HG03095 (cell line): ENCODE data around the gene GRHL1.

Experiments used
- ATAC-seq: cut with Tn5 transposase; IDR thresholded peaks from one replicate; pipeline ENCODE4 v1.9.1; 2021; ENCODE audit warnings: moderate library complexity; ENCODE audit not compliant: unreplicated experiment

The GRHL1 gene

DNA sequence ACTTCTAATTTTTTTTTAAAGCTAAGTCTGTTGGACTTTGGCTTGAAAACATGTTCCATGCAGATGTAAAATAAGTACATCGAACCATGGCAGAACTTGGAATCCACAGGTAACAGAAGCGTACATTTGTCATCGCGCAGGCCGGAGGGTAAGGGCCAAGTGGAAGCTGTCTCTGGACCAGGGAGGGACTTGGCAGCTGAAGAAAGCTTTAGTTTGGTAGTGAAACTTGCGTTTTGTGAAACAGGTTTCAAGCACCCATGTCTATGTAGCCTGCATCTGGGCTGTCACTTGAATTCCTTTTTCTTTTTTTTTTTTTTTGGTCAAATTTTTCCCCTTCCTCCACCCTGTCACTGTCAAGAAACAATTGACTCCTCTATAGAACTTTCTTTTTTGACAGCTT, 20.4 kb downstream of the GRHL1 start:
- ATAC-seq = no peak

DNA sequence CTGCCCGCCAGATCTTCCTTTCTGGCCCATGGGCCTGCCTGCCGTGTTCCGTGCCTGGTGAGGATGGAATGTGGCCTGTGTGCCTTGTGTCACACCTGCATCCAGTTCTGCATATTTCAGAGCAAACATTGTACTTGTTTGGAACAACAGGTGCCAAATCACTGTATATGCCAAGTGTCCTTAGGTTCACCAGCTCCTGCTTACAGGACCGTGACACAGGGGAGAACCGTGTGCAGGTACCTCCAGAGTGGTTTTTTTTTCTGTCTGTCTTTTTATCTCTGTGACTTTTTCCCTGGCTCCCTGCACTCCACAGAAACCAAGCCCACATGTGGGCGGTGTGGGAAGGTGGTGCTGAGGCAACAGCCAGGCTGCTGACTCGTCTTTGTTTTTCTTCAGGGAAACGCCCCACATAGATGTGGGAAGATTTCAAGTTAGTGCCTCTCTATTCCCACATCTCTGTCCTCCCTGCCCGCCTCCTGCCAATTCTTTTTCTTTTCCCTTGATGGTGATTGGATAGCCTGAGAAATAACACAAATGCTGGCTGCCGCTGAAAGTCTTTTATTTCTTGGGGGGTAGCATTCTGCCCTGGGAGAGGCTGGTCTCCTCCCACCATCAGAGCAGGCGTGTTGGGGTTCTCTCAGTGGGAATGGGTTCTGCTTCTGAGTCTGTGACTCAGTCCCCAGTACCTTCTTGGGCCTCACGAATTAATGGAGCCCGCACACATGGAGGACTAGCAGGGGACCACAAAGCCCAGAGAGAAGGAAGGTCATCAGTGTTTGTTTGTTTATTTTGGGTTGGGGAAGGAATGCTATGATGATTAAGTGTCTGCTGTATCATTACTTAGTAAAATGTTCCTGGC, 21.4 kb downstream of the GRHL1 start:
- ATAC-seq = no peak

DNA sequence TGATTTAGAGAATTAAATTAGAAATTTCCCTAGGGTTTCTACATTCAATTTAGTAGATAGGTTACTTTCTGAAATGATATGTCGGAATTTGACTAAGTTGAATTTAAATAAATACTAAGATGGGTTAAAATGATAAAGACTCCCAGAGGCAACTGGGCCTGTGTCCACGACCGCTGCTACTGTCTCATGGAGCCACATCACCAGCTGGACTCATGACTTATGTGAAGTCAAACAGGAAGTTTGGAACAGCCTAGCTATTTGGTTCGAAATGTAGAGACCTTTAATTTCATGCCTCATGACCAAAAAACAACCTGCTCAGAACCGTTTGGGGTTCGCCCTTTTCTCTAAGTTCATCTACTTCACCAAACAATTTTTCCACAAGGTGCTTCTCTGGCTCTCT, 22.2 kb downstream of the GRHL1 start:
- no peak for ATAC-seq

DNA sequence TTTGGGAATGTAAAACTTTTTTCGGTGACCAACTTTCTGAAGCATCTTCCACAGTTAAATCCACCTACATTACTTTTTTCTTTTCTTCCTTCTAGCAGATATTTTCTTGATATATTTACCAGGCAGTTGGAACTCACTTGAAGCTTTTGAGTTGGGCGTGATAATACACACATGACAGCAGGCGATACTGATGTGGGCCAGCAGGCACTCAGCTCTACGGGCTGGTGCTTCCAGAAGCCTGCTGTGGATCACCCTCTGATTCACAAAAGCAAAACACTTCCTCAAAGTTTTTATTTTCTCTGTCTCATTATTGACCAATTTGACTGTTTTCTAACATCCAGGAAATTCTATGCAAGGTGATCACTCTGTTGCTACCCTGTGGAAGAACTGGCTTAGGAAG, 22.9 kb downstream of the GRHL1 start:
- no peak for ATAC-seq

DNA sequence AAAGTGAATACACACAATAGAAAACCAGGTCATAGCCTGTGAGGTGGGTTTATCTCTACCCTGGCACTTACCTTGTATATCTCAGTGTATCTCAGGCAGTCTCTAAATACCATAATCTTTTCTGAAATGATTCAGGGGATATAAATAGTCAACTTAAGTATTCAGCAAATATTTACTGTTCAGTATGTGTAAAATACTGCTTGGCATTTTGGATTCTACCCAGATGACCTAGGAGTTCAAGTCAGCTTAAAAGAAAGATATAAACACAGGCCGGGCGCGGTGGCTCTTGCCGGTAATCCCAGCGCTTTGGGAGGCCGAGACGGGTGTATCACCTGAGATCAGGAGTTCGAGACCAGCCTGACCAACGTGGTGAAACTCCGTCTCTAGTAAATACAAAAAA, 23.8 kb downstream of the GRHL1 start:
- ATAC-seq = no peak

DNA sequence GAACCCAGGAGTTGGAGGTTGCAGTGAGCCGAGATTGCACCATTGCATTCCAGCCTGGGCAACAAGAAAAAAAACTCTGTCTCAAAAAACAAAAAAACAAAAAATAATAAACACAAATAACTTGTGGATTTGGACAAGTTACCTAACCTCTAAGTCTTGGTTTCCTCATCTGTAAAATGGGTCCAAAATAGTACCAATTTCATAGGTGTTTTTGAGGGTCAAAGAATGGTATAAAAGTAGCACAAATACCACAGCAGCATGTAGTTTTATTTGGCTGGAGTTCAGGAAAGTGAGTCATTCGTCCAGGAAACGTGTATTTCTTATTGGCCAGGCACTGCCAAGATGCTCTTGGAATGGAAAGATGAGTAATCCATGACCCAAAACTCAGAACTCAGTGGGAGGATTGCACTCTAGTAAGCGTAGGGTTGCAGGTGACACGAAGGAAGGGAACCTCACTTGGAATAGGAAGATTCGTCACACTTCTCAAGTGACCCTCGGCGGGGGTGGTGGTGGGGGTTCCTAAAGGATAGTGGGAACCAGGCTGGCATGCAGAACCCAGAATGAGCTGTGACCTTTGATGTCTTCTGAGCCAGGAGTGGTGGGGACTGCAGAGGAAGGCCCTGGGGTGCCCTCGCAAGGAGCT, 24.4 kb downstream of the GRHL1 start:
- ATAC-seq = no peak

DNA sequence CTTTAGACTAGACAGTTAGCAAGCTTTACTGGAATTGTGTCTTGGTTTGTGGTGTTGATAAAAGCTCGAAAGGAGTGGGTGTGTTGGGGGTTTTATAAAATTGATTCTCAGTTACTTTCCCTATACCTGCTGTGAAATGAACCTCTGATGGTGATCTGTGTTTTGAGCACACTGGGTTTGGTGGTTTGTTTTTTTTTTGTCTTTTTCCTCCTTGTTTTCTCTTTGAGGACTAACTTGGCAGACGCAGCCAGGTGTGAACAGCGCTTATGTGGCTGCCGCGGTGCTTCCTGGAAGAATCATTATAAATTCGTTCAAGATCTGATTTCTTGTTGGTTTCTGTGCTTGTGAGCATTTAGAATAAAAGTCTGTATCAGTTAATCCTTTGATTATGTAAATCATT, 28.5 kb downstream of the GRHL1 start:
- ATAC-seq = no peak

DNA sequence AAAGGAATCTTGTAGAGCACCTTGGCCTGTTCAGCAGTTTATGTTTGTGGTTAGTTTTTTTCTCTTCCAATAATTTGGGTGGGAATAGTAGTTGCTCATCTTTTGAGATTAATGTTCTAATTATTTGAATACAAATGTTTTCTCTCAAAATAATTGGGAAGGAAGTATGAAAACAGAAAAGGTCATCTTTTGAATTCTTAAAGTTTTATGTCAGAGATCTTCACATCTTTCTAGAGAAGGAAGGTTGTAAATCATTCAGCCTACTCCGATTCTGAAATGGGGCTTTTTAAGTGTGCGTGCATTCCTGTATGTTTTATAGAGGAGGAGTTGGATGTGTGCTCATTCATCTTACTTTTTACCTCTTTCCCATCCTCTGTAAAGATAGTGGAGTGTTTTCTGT, 29.0 kb downstream of the GRHL1 start:
- no peak for ATAC-seq

DNA sequence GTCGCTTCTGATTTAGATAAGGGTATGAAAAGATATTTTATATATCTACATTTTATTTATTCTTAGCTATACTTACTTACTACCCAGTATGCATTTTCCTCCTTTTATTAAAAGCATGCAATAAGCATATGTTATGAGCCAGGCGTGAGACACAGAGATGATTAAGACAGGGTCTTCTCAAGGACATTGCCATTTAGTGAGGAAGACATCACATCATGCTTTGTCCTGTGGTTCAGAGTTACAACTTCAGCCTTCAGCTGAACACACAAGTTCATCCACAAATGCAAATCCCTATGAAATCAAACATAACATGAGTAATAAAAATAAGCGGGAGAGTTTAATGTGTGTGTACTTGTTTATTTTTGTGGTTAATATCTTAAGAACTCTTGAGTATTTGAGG, 30.2 kb downstream of the GRHL1 start:
- no peak for ATAC-seq

DNA sequence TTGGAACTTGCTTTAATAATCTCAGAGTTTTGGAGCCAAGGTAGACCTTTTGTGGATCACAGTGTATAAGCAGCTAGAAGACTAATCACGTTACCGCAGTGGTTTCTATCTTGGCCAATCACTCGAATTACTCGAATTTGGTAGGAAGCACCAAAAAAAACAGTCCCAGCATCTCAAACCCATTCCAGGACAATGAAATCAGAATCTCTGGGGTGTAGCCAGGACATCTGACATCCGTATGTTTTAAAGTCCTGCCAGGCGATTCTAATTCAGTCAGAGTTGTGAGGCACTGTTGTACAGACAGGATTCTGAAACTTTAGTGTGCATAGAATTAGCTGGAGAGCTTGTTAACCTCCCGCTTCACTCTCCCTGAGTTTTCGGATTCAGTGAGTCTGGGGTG, 30.8 kb downstream of the GRHL1 start:
- ATAC-seq = no peak

DNA sequence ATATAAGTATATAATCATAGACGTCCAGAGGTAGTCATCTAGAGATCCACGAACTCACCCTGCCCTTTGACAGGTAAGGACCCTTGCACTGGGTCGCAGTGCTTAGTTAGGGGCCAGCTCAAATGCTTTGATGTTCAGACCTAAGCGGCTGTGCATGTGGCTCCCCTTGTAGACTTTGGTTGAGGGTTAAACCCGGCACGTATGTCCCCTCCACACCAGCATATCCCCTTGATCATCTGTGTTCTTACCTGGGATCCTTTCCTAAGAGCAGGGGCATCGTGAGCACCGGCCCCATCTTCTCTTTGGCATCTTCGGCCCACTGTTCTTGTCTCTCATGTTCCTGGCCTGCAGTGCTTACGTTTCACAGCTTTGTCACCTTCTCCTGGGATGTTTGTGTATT, 31.4 kb downstream of the GRHL1 start:
- no peak for ATAC-seq

DNA sequence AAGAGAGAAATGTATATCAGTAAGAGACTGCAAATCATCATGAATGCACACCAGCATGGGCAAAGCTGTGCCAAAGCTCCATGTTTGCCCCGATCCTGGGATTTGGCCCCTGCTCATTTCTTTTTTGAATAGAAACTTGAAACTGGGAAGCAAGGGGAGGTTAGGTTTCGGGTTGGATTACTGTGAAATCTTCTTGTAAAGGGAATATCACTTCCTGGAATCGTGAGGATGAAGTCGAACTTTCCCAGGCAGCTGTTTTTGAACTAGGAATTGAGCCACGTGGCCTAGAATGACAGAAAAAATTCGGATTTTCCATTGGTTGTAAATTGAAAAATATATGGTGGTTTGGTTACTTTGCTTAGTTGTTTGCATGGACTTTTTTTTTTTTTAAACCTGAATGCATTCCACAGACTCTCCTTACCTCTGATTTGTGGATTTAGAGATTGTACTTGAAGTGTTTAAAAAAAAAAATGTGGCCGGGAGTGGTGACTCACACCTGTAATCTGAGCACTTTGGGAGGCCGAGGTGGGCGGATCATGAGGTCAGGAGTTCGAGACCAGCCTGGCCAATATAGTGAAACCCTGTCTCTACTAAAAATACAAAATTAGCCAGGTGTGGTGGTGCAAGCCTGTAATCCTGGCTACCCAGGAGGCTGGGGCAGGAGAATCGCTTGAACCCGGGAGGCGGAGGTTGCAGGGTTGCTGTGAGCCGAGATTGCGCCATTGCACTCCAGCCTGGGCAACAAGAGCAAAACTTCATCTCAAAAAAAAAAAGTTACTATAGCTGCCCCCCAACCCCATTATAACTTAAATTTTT, 32.1 kb downstream of the GRHL1 start:
- no peak for ATAC-seq

DNA sequence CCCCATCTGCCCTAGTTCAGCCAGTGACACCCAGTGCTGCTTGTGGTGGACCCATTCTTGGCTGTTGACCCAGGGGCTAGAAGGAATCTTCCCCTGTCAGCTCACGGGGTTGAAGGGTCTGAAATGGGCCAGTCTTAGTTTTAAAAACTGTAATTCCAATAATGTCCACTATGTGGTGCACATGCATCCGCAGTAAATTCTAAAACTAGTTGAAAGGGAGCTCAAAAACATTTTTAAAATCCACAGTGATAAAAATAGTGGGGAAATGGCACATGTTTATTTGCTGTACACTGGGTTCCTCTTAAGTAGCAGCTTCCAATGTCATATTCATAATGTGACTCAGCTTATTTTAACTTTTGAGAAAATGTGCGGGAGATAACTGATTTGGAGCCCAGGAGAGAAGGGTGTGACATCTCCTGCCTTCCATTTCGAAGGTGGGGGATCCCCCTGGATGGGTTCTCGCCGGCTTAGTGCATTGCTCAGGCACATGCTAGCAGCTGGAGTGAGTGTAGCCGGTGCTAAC, 32.8 kb downstream of the GRHL1 start:
- ATAC-seq = no peak

DNA sequence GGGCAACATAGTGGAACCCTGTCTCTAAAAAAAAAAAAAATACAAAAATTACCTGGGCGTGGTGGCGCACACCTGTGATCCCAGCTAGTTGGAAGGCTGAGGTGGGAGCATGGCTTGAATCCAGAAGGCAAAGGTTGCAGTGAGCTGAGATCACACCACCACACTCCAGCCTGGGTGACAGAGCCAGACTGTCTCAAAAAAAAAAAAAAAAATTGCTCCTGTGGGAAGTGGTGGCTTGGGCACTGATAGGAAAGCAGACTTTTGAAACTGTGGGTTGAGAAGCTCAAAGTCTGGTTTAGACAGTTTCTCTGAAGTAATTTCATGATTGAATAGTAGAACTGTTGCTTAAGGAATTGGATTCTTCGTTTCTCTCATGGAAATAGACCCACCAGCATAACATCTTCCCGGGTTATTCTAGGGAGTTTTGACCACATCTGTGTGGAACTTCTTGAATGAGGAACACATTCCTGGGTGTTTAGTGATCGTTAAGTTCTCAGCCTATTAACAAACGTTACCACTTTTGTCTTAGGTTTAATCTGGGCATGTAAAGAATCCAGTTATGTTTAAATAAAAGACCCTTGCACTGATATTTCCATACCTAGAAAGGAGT, 33.5 kb downstream of the GRHL1 start:
- ATAC-seq = no peak

DNA sequence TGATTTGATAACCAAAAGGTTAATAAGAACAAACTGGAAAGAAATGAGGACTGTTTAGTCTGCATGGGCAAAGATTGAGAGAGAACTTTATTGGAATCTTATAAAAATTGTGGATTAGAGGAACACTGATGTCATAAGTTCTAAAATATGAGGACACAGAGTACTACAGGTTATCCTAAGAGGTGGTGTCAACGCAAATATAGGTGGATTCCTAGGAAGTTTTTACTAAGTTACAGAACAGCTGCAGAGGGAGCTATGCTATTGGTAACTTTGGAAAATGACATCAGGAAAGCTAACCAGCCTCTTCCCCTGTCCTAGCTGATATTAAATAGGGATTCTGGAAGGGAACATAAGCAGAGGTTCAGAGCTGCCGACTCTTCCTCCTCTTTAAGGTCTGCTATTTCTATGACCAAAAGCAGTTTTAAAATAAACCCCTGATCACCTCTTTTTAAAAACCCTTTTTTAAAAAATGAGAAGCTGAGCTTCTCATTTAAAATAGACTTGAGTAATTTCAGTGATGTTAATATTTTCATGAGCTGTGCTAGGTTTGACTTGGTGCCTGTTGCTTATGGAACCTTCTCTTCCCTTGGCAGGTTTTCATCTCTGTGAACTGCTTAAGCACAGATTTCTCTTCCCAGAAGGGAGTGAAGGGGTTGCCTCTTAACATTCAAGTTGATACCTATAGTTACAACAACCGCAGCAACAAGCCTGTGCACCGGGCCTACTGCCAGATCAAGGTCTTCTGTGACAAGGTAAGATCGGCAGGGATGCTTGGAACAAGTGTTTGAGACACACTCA, 34.2 kb downstream of the GRHL1 start:
- ATAC-seq = no peak

DNA sequence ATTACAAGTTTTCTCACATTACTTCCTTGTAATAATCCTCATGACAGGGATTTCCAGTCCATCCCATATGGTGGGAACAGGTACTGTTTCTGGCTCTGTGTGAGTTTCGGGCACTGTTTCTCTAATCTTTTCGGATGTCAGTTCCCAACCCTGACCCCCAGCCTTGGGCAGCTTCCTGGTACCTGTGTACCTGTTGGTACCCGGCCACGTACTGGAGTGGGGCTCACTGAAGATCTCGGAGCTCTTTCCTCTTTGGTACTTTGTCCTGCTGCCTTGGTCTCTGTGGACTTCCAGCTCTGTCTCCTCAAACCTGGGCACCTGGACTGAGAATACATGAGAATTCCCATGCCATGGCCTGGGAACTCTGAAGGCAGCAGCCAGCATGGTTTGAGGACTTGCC, 36.8 kb downstream of the GRHL1 start:
- ATAC-seq = no peak

DNA sequence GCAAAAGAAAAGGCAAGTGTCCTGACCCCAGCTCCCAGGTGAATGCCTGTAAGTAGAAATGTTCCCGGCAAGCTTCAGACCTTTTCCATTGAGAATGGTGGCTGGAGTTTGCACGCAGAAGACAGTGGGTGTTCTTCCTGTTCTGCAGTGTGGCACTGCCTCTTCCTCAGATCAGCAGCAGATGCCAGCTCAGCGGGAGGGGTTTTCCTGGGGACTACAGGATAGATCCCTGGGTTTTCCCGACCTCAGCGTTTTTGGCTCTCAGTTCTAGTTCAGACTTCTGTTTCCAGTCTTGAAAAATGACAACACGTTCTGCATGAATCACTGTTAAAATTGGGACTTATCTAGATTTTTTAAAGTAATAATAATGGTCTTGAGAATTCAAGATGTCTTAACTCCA, 39.2 kb downstream of the GRHL1 start:
- no peak for ATAC-seq

DNA sequence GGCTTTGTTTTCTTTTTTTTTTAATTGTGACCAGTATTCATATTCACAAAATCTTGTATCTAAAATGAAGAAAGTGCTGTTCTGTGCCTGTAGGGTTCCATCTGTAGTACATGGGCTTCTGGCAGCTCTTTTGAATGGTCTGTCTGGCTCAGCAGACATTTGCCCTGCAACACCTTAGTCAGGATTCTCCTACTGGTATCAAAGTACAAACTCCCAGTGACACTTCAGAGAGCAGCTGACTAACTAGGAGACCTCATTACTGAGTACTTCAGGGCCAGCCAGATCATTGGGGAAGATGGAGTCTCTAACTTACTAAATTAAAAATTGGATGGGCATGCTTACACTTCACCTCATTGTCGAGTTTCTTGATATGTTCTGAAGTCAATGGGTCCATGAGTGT, 39.7 kb downstream of the GRHL1 start:
- ATAC-seq = no peak

DNA sequence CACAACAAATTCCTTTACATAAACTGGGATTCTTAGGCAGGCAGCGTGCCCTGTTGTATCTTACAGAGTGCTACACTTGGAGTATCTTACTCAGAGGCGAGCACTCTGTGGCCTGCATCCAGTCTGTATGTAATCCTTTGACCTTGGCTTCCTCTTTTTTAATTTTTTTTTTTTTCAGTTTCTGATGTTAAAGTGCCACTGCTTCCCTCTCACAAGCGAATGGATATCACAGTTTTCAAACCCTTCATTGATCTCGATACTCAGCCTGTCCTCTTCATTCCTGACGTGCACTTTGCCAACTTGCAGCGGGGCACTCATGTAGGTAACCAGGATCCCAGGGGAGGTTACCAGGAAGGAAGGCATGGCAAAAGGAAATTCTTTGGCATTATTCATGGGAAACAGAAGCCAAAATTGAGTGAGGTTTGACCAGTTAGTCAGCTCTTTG, 40.4 kb downstream of the GRHL1 start:
- no peak for ATAC-seq

DNA sequence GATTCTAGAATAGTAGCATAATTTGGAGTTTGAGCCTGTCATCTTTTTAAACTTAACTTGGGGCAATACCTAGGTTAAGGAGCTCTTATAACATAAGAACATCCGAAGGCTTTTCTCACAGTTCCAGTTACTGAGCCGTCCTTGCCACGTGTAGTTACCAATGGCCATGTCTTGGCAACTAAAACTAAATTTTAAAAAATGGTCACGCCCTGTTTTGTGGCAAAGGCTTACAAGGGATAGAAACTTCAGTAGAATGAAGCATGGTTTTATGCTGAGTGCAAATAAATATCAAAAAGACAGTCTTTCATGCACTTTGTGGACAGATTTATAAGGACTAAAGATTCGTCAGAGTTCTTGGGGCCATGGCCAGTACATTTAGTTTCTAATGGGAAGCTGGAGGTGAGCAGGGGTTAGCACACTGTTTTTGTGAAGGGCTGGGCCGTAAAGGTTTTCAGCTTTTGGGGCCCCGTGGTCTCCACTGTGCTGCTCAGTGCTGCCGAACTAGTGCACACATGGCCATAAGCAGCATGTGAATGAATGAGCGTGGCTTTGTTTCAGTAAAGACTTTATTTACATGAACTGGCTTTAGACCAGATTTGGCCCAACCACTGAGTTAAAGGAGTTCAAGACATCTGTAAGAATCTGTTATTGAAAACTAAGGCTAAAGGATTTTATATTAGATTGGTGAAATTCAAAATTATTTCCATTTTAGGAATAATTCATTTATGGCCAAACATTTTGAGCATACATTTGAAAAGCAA, 41.1 kb downstream of the GRHL1 start:
- ATAC-seq = no peak
